Stimulated activated naive B cell treated with anti-CD40 and anti-IgM and Interleukin-4, amounts not matched to agents 10 μg/mL and 1 μg/mL and 100 μg/mL, for 72 hours (primary cell): Measurements from ENCODE around the gene NLGN3.
A peak's percentile ranks its signal among the peaks of the same experiment; 100 is the strongest.

Source experiments
- ATAC-seq, 2 donors: fragments of 150-1000 bp; cut with Tn5 transposase; replicated peaks; 2 replicates each; pipeline ENCODE4 v1.10.0; 2021; ENCODE audit warnings: moderate library complexity in 1 of 2
- DNase-seq: peaks from one replicate; pipeline ENCODE4 v3.0.0; 2021
- H3K27ac Mint-ChIP-seq: one replicate; pipeline ENCODE4 v1.8.0; 2022; ENCODE audit warnings: mild to moderate bottlenecking, mixed read lengths
- H3K27me3 Mint-ChIP-seq, 2 donors: one replicate each; pipeline ENCODE4 v1.8.0; 2022; ENCODE audit warnings: mixed read lengths in 2 of 2
- H3K36me3 Mint-ChIP-seq, 2 donors: one replicate each; pipeline ENCODE4 v1.8.0; 2022; ENCODE audit warnings: mixed read lengths in 2 of 2, mild to moderate bottlenecking in 1 of 2
- H3K4me1 Mint-ChIP-seq, 2 donors: one replicate each; pipeline ENCODE4 v1.8.0; 2022; ENCODE audit warnings: mixed read lengths in 2 of 2, mild to moderate bottlenecking in 1 of 2
- H3K4me3 Mint-ChIP-seq, 2 donors: one replicate each; pipeline ENCODE4 v1.8.0; 2022; ENCODE audit warnings: mild to moderate bottlenecking in 2 of 2, mixed read lengths in 2 of 2, moderate library complexity in 1 of 2
- H3K9me3 Mint-ChIP-seq, 2 donors: one replicate each; pipeline ENCODE4 v1.8.0; 2022; ENCODE audit warnings: mixed read lengths in 2 of 2, mild to moderate bottlenecking in 1 of 2

The NLGN3 gene

DNA sequence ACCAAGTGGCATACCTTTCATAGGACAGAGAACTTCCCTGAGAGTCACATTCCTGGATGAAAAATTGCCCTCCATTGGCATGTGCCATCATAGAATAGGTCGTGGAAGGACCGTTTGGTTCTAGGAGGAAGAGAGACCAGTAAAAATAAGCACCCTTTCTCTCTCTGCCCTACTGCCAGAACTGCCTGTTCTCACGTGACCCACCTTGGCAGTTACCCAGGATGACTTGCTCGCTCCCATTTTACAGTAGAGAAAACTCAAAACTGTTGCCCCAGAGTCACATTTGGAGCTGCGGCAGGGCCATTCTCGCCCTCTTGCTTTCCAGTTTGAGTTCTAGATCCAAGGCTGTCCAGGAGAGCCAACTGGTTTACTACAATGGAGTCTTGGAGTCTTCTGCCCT lies 1.1 kb upstream of the NLGN3 start:
- ATAC-seq (no peak), DNase-seq (no peak)
- H3K27ac Mint-ChIP-seq: no peak overlapping the region
- H3K27me3 Mint-ChIP-seq: no peaks in the 10 kb centered on the region
- H3K36me3 Mint-ChIP-seq: peaks cover 7 to 9% of the 10 kb centered on the region in 2 donors
- H3K9me3 Mint-ChIP-seq: no peaks in the 10 kb centered on the region
- H3K4me1 Mint-ChIP-seq: peaks cover 13 to 19% of the 10 kb centered on the region in 2 donors
- H3K4me3 Mint-ChIP-seq: no peak overlapping the region

DNA sequence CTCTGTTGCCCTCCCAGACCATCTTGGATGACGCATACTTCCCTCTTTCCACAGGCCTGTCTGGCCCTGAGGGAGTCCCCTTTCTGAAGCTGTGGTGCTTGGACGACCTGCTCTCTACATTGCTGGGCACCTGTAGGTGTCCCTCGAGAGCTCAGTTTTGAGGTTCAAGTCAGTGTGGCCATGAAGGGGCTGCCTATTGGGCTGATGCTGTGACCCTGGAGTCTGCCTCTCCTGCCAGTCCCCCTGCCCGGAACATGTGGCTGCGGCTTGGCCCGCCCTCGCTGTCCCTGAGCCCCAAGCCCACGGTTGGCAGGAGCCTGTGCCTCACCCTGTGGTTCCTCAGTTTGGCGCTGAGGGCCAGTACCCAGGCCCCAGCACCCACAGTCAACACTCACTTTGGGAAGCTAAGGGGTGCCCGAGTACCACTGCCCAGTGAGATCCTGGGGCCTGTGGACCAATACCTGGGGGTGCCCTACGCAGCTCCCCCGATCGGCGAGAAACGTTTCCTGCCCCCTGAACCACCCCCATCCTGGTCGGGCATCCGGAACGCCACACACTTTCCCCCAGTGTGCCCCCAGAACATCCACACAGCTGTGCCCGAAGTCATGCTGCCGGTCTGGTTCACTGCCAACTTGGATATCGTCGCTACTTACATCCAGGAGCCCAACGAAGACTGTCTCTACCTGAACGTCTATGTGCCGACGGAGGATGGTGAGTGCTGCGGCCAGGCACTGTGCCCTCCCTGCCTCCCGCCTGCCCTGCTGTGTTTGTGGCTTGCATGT lies 3.0 kb downstream of the NLGN3 start:
- DNase-seq: no peak
- peaks cover 0 to 3% of the 10 kb centered on the region in 2 donors for H3K36me3 Mint-ChIP-seq
- H3K9me3 Mint-ChIP-seq: no peaks in the 10 kb centered on the region
- H3K4me1 Mint-ChIP-seq: peaks cover 13 to 19% of the 10 kb centered on the region in 2 donors
- no peaks in the 10 kb centered on the region for H3K27me3 Mint-ChIP-seq
- H3K27ac Mint-ChIP-seq: peak overlapping the region; percentile 21
- H3K4me3 Mint-ChIP-seq: no peak overlapping the region
- ATAC-seq: peak in 1 of 2 donors; percentile 35

DNA sequence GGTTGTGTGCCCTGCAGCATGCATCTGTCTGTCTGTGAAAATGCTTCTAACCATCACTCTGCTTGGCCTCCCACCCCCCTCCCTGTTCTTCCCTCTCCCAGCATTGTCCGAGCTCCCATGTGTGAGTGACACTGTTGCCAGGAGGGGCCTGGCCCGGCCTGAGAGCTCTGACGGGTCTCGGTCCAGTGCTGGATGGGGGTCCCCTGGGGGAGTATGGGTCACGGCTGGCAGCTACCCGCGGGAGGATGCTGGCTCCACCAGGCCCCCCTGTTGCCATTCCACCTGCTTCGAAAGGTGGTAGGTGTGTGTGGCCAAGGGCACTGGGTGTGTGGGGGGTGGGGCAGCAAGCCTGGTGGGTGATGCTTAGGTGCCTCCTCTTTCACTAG lies 3.6 kb downstream of the NLGN3 start:
- Mint-ChIP-seq H3K36me3 (peaks cover 0 to under 1% of the 10 kb centered on the region in 2 donors), H3K27me3 (no peaks in the 10 kb centered on the region), H3K4me1 (peaks cover 13 to 19% of the 10 kb centered on the region in 2 donors), H3K27ac (no peak overlapping the region), H3K9me3 (no peaks in the 10 kb centered on the region), H3K4me3 (no peak overlapping the region)
- DNase-seq: no peak
- ATAC-seq: no peak

DNA sequence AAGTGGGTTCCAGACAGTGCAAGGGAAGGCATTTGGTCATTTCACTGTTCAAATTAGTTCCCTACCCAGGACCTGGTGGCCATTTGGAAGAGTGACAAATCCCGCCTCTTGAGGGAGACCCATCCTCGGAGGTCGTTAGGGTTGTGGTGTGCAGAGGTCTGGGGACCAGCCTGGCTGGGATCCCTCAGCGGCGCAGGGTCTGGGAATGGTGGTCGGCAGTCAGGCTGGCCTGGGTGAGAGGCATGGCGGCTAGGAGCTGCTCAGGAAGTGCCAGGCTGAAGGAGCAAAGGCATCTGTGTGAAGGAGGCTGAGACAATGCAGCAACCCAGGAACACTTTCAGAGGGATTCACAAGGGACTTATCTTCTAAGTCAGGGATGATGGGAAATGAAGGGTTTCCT lies 6.7 kb downstream of the NLGN3 start:
- no peak overlapping the region for H3K27ac Mint-ChIP-seq
- H3K4me1 Mint-ChIP-seq: peaks cover 9 to 16% of the 10 kb centered on the region in 2 donors
- DNase-seq (no peak), ATAC-seq (no peak)
- H3K4me3 Mint-ChIP-seq: no peak overlapping the region
- peaks cover 0 to 4% of the 10 kb centered on the region in 2 donors for H3K27me3 Mint-ChIP-seq
- no peaks in the 10 kb centered on the region for H3K9me3 Mint-ChIP-seq
- peaks cover 0 to 2% of the 10 kb centered on the region in 2 donors for H3K36me3 Mint-ChIP-seq

DNA sequence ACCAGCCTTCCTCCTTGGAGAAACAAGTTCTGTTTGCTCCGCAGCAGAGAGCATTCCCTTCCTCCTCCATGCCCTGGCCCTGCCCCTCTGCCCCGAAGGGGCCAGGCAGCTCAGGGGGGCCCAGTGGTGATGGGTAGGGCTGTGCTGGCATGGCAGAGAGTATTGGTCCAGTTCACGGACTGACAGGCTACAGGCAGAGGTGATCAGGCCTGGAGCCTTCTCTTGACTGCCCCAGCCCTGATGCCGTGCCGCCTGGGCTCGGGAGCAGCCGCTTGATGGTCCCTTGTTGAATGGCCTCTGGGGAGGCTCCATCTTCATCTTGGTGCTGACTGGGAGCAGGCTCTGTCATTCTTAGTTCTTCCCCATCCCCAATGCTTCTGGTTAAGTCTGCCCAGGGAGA lies 9.6 kb downstream of the NLGN3 start:
- Mint-ChIP-seq H3K4me1 (peaks cover 7 to 14% of the 10 kb centered on the region in 2 donors), H3K27ac (no peak overlapping the region), H3K36me3 (peaks cover 0 to 5% of the 10 kb centered on the region in 2 donors), H3K4me3 (no peak overlapping the region), H3K9me3 (no peaks in the 10 kb centered on the region), H3K27me3 (peaks cover 0 to 4% of the 10 kb centered on the region in 2 donors)
- no peak for DNase-seq
- no peak for ATAC-seq

DNA sequence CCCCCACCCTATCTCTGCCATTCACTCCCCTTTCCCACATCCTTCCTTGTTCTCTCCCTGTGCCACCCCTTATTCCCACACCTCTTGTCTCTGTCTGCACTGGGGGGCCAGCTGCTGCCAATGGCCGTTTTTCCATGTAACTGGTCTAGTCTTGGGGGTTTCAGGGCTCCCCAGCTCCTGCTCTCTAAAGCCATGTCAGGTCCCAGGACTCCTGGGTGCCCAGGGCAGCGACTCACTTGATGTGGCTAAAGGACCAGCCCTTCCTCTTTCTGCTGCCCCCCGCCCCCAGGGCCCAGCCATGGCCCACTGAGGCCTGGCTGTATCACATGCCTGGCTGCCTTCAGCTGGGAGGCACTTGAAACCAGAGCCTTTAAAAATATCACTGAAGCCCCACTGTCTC lies 10.0 kb downstream of the NLGN3 start:
- no peak overlapping the region for H3K27ac Mint-ChIP-seq
- peaks cover 7 to 14% of the 10 kb centered on the region in 2 donors for H3K4me1 Mint-ChIP-seq
- no peak overlapping the region for H3K4me3 Mint-ChIP-seq
- no peaks in the 10 kb centered on the region for H3K9me3 Mint-ChIP-seq
- H3K36me3 Mint-ChIP-seq: peaks cover 0 to 5% of the 10 kb centered on the region in 2 donors
- DNase-seq (no peak), ATAC-seq (no peak)
- H3K27me3 Mint-ChIP-seq: peaks cover 0 to 4% of the 10 kb centered on the region in 2 donors

DNA sequence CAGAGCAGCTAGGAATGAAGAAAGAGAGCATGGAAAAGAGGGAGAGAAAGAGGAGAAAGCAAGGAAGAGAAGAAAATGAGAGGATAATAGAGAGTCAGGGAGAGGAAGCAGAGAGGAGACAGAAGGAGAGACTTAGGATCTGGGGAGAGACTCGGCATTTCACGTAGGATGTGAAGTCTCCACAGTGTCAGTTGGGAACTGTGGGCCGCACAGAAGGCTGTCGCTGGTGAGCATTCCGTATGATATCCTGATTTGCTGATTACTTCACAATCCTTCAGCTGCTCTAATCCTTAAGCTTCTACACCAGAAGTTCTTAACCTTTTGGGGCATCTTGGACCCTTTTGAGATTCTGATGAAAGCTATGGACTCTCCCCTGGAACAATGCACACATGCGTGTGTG lies 14.0 kb downstream of the NLGN3 start:
- Mint-ChIP-seq H3K27me3 (peaks cover 0 to 4% of the 10 kb centered on the region in 2 donors), H3K36me3 (peaks cover 3 to 13% of the 10 kb centered on the region in 2 donors), H3K9me3 (no peaks in the 10 kb centered on the region), H3K4me3 (no peak overlapping the region), H3K4me1 (peaks cover 7 to 22% of the 10 kb centered on the region in 2 donors), H3K27ac (no peak overlapping the region)
- DNase-seq: no peak
- no peak for ATAC-seq

DNA sequence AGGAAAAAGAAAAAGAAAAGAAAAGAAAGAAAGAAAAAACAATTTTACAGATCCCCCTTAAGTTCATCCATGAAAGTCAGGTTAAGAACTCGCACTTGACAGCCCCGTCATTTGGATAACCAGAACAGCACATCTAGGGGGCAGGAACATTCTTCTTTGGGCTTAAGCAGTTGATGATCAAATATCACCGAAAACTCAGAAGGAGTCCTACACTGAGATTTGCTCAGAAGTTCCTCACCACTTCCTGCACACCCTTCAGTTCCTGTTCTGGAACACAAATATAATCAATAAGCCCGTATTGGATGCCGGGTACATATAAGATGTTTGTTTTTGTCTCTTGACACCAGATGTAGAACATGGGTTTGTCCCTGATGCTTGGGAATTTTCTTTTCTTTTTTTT lies 14.7 kb downstream of the NLGN3 start:
- Mint-ChIP-seq H3K9me3 (no peaks in the 10 kb centered on the region), H3K4me3 (no peak overlapping the region), H3K27me3 (peaks cover 0 to 4% of the 10 kb centered on the region in 2 donors), H3K27ac (no peak overlapping the region), H3K4me1 (peaks cover 7 to 22% of the 10 kb centered on the region in 2 donors), H3K36me3 (peaks cover 3 to 16% of the 10 kb centered on the region in 2 donors)
- ATAC-seq (no peak), DNase-seq (no peak)

DNA sequence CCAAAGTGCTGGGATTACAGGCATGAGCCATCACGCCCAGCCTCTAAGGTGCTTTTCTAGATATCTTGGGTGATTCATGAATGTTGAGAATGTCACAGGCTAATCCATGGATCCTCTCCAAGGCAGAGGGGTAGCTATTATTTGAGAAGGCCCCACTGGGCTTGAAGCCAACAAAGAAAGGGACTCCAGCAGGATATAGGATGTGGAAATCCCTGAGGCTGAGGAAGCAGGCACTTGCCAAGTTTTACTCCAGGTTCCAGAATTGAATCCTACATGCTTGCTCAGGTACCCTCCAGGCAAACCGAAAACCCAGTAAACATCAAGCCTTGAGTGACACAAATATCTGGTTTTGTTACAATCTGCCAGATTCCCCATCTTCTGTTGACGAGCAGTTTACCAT lies 15.8 kb downstream of the NLGN3 start:
- Mint-ChIP-seq H3K27me3 (peaks cover 0 to 4% of the 10 kb centered on the region in 2 donors), H3K9me3 (no peaks in the 10 kb centered on the region), H3K36me3 (peaks cover 3 to 16% of the 10 kb centered on the region in 2 donors), H3K4me3 (no peak overlapping the region), H3K4me1 (peaks cover 4 to 13% of the 10 kb centered on the region in 2 donors), H3K27ac (no peak overlapping the region)
- DNase-seq (no peak), ATAC-seq (no peak)

DNA sequence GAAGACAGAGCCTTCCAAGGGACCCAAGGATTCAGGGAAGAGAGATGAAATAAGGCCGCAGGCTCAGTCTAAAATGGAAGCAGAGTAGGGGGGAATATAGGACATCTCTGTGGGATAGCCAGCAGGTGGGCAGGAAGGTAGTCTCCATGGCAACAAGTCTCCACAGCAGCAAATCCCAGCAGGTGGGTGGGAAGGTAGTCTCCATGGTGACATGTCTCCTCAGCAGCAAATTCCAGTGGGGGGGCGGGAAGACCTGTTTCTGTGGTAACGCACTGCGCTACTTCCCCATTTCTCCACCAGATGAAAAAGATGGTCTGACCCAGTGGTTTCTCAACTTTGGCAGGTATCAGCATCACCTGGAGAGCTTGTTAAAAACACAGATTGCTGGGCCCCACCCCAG lies 18.3 kb downstream of the NLGN3 start:
- H3K36me3 Mint-ChIP-seq: peaks cover 3 to 16% of the 10 kb centered on the region in 2 donors
- ATAC-seq: no peak
- H3K4me3 Mint-ChIP-seq: no peak overlapping the region
- DNase-seq: no peak
- no peaks in the 10 kb centered on the region for H3K9me3 Mint-ChIP-seq
- no peaks in the 10 kb centered on the region for H3K27me3 Mint-ChIP-seq
- peak overlapping the region; percentile 78 for H3K27ac Mint-ChIP-seq
- H3K4me1 Mint-ChIP-seq: peaks cover 0 to 8% of the 10 kb centered on the region in 2 donors

DNA sequence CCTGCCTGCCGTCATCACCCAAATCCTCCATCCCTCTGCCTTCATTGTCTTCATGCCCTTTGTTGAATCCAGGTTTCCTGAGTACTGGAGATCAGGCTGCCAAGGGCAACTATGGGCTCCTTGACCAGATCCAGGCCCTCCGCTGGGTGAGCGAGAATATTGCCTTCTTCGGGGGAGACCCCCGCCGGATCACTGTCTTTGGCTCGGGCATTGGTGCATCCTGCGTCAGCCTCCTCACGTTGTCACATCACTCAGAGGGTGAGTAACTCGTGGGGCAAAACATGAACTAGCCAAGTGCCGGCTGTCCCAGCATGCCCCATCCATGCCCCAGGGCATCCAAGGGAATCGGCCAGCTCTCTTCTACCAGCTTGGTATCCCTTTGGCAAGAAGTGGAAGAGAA lies 19.4 kb downstream of the NLGN3 start:
- Mint-ChIP-seq H3K27me3 (no peaks in the 10 kb centered on the region), H3K9me3 (no peaks in the 10 kb centered on the region), H3K27ac (no peak overlapping the region), H3K4me3 (no peak overlapping the region), H3K4me1 (peaks cover 0 to 8% of the 10 kb centered on the region in 2 donors), H3K36me3 (peaks cover 0 to 16% of the 10 kb centered on the region in 2 donors)
- DNase-seq: no peak
- no peak for ATAC-seq

DNA sequence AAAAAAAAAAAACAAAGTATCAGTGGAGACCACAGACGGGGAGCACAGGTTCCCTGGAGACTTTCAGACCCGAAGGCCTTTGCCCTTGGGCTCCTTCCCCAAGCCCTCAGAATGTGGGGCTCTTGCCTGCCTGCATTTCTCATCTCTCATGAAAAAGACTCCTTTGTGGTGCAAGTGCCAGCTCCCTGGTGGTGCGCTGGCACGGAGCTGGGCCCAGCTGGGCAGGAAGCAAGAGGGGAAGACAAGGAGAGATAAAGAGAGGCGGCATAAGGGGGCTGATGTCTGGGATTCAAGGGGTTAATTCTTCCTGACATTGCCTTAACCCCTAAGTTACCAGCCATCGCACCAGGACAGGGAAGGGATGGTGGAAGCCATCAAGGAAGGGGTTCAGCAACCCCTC lies 21.8 kb downstream of the NLGN3 start:
- Mint-ChIP-seq H3K36me3 (peaks cover 2 to 18% of the 10 kb centered on the region in 2 donors), H3K27me3 (no peaks in the 10 kb centered on the region), H3K4me3 (no peak overlapping the region), H3K4me1 (peaks cover 5 to 11% of the 10 kb centered on the region in 2 donors), H3K27ac (no peak overlapping the region), H3K9me3 (no peaks in the 10 kb centered on the region)
- DNase-seq: no peak
- ATAC-seq: no peak

DNA sequence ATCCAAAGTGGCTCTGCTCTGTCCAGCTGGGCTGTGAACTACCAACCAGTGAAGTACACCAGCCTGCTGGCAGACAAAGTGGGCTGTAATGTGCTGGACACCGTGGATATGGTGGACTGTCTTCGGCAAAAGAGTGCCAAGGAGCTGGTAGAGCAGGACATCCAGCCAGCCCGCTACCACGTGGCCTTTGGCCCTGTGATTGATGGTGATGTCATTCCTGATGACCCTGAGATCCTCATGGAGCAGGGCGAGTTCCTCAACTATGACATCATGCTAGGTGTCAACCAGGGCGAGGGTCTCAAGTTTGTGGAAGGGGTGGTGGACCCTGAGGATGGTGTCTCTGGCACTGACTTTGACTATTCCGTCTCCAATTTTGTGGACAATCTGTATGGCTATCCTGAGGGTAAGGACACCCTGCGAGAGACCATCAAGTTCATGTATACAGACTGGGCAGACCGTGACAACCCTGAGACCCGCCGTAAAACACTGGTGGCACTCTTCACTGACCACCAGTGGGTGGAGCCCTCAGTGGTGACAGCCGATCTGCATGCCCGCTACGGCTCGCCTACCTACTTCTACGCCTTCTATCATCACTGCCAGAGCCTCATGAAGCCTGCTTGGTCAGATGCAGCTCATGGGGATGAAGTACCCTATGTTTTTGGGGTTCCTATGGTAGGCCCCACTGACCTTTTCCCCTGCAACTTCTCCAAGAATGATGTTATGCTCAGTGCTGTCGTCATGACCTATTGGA lies 22.6 kb downstream of the NLGN3 start:
- no peak overlapping the region for H3K4me3 Mint-ChIP-seq
- H3K9me3 Mint-ChIP-seq: no peaks in the 10 kb centered on the region
- H3K27me3 Mint-ChIP-seq: no peaks in the 10 kb centered on the region
- H3K27ac Mint-ChIP-seq: no peak overlapping the region
- peaks cover 10 to 14% of the 10 kb centered on the region in 2 donors for H3K4me1 Mint-ChIP-seq
- DNase-seq (no peak), ATAC-seq (no peak)
- peaks cover 4 to 18% of the 10 kb centered on the region in 2 donors for H3K36me3 Mint-ChIP-seq

DNA sequence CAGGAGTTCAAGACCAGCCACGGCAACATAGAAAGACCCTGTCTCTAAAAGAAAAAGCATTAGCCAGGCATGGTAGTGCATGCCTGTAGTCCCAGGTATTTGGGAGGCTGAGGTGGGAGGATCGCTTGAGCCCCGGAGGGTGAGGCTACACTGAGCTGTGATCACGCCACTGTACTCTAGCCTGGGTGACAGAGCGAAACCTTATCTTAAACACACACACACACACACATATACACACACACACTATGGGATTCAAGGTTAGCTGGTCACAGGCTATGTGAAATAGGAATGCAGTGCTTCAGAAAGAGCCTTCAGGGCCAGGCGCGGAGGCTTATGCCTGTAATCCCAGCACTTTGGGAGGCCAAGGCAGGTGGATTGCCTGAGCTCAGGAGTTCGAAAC lies 23.5 kb downstream of the NLGN3 start:
- H3K27ac Mint-ChIP-seq: no peak overlapping the region
- H3K4me3 Mint-ChIP-seq: no peak overlapping the region
- ATAC-seq (no peak), DNase-seq (no peak)
- H3K27me3 Mint-ChIP-seq: no peaks in the 10 kb centered on the region
- peaks cover 10 to 11% of the 10 kb centered on the region in 2 donors for H3K4me1 Mint-ChIP-seq
- H3K36me3 Mint-ChIP-seq: peaks cover 4 to 10% of the 10 kb centered on the region in 2 donors
- no peaks in the 10 kb centered on the region for H3K9me3 Mint-ChIP-seq

DNA sequence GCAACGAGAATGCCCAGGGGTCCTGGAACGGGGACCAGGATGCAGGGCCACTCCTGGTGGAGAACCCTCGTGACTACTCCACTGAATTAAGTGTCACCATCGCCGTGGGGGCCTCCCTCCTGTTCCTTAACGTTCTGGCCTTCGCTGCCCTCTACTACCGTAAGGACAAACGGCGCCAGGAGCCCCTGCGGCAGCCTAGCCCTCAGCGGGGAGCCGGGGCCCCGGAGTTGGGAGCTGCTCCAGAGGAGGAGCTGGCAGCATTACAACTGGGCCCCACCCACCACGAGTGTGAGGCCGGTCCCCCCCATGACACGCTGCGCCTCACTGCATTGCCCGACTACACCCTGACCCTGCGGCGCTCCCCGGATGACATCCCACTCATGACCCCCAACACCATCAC lies 24.9 kb downstream of the NLGN3 start:
- DNase-seq (no peak), ATAC-seq (no peak)
- peaks cover 0 to 4% of the 10 kb centered on the region in 2 donors for H3K27me3 Mint-ChIP-seq
- H3K9me3 Mint-ChIP-seq: no peaks in the 10 kb centered on the region
- H3K36me3 Mint-ChIP-seq: peaks cover 7 to 9% of the 10 kb centered on the region in 2 donors
- peak overlapping the region in 1 of 2 donors; percentile 12 for H3K4me3 Mint-ChIP-seq
- H3K27ac Mint-ChIP-seq: no peak overlapping the region
- H3K4me1 Mint-ChIP-seq: peaks cover 7 to 10% of the 10 kb centered on the region in 2 donors
